Subcutaneous abdominal adipose tissue (tissue), 5 donors: Measurements from ENCODE around the gene CRYBG2.
"Not testable (repeated sequence)": the region's sequence is repeated elsewhere in the genome, so short reads cannot be mapped to it uniquely, and the experiment has no call there.

Experiments used
- H3K27ac ChIP-seq: one replicate; pipeline ENCODE4 v1.7.0; 2013; ENCODE audit warnings: low read depth, mild to moderate bottlenecking, inconsistent platforms, low read length, moderate library complexity
- H3K27me3 ChIP-seq, 5 donors: one replicate each; pipeline ENCODE4 v1.7.0; 2013; ENCODE audit warnings: low read length in 5 of 5, inconsistent platforms in 1 of 5; ENCODE audit not compliant: control insufficient read depth in 5 of 5, insufficient read depth in 4 of 5
- H3K36me3 ChIP-seq, 5 donors: one replicate each; pipeline ENCODE4 v1.7.0; 2013; ENCODE audit warnings: low read length in 5 of 5; ENCODE audit not compliant: control insufficient read depth in 5 of 5, insufficient read depth in 5 of 5
- H3K4me1 ChIP-seq, 5 donors: one replicate each; pipeline ENCODE4 v1.7.0; 2013; ENCODE audit warnings: low read length in 5 of 5, mild to moderate bottlenecking in 3 of 5, moderate library complexity in 1 of 5; ENCODE audit not compliant: control insufficient read depth in 5 of 5, insufficient read depth in 5 of 5
- H3K4me3 ChIP-seq, 5 donors: one replicate each; pipeline ENCODE4 v1.7.0; 2013; ENCODE audit warnings: low read length in 5 of 5, low read depth in 1 of 5
- H3K9ac ChIP-seq, 5 donors: one replicate each; pipeline ENCODE4 v1.7.0; 2013; ENCODE audit warnings: low read length in 5 of 5, mild to moderate bottlenecking in 4 of 5, moderate library complexity in 3 of 5
- H3K9me3 ChIP-seq, 5 donors: one replicate each; pipeline ENCODE4 v1.7.0; 2013; ENCODE audit warnings: low read length in 5 of 5; ENCODE audit not compliant: control insufficient read depth in 5 of 5
- donor health status: healthy.
- donor health status: healthy.
- donor health status: healthy.
- donor health status: healthy.
- donor health status: healthy.

Gene CRYBG2

GRCh38 chr1:26372611-26373010, 18.7 kb upstream of the CRYBG2 start, which contains the start of gene ZNF683:
ZNF683 (minus strand) TSS chr1:26372750; CDS start chr1:26368571, 4,179 bp downstream.
- H3K27ac ChIP-seq, H3K4me3 ChIP-seq, H3K27me3 ChIP-seq, H3K9ac ChIP-seq, H3K4me1 ChIP-seq, H3K36me3 ChIP-seq, H3K9me3 ChIP-seq: not testable (repeated sequence)

- no peaks in the 10 kb centered on the region for H3K4me1 ChIP-seq
- no peak overlapping the region for H3K27ac ChIP-seq
These were observed 18.1 kb upstream of the CRYBG2 start for GRCh38 chr1:26372039-26372438.

DNA sequence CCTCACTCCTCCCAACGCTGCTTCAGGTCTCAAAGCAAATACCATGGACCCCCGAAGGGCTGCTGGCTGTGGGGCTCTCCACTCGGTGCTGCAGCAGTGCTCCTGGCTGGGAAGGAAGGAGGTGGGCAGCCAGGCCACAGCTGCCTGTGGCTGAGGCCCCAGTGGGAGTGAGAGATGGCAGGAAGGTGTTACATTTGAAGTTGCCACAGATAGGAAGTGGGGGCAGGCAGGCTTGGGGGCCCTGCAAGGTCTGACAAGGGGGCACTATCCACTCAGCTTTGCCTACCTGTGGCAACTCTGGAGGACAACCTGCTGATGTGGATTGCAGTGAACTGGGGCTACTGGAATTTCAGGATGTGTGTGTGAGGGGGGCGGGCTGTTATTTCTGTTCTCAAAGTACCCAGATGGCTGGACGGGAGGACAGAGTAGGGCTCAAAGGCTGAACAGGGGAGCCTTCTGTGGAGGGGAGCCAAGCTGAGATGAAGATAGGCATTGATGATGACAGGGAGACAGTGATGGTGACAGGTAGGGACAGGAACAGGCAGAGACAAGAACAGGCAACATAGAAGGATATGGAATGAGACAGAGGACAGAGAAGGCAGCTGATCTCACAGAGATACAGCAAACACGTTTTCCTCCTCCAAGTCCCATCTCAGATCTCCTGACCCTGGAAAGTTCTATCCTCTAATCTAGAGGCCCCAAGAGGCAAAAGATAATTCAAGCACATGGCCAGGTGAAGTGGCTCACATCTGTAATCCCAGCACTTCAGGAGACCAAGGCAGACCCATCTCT, 16.9 kb upstream of the CRYBG2 start:
- no peak overlapping the region for H3K9ac ChIP-seq
- no peaks in the 10 kb centered on the region for H3K36me3 ChIP-seq
- H3K27me3 ChIP-seq, result peaks cover 0 to 12% (median 6%) of the 10 kb centered on the region in 5 donors
- no peak overlapping the region for H3K4me3 ChIP-seq
- H3K9me3 ChIP-seq, result no peaks in the 10 kb centered on the region
- no peak overlapping the region for H3K27ac ChIP-seq
- no peaks in the 10 kb centered on the region for H3K4me1 ChIP-seq

More at GRCh38 chr1:26372039-26372438, 18.1 kb upstream of the CRYBG2 start:
- Histone ChIP-seq H3K36me3 (no peaks in the 10 kb centered on the region), H3K4me3 (no peak overlapping the region), H3K9me3 (no peaks in the 10 kb centered on the region), H3K9ac (no peak overlapping the region), H3K27me3 (peaks cover 0 to 12% (median 6%) of the 10 kb centered on the region in 5 donors)

GRCh38 chr1:26368486-26368885, 14.6 kb upstream of the CRYBG2 start:
- Histone ChIP-seq H3K4me3 (no peak overlapping the region), H3K9me3 (no peaks in the 10 kb centered on the region), H3K27ac (no peak overlapping the region), H3K9ac (no peak overlapping the region), H3K27me3 (peaks cover 4 to 24% (median 11%) of the 10 kb centered on the region in 5 donors), H3K4me1 (no peaks in the 10 kb centered on the region), H3K36me3 (no peaks in the 10 kb centered on the region)

DNA sequence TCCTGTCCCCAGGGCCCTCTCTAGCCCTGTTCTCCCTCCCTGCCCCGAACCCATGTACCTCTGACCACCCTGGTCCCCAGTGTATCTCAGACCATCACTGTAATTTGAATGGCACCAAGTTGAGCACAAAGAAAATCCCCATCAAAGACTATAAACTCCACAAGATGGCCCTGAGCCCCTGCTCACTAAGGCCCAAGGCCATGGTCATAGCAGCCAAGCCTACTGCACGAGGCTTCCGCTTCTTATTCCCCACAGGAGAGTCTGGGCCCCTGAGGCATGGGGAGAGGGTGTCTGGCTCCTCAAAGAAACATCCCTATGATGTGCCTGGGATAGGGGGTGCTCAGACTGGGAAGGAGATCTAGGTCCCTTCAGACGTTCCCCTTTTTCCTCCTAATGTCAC, 14.1 kb upstream of the CRYBG2 start:
- Histone ChIP-seq H3K4me3 (no peak overlapping the region), H3K9ac (no peak overlapping the region), H3K9me3 (no peaks in the 10 kb centered on the region), H3K36me3 (no peaks in the 10 kb centered on the region), H3K27ac (no peak overlapping the region), H3K27me3 (peaks cover 5 to 24% (median 15%) of the 10 kb centered on the region in 5 donors), H3K4me1 (no peaks in the 10 kb centered on the region)

DNA sequence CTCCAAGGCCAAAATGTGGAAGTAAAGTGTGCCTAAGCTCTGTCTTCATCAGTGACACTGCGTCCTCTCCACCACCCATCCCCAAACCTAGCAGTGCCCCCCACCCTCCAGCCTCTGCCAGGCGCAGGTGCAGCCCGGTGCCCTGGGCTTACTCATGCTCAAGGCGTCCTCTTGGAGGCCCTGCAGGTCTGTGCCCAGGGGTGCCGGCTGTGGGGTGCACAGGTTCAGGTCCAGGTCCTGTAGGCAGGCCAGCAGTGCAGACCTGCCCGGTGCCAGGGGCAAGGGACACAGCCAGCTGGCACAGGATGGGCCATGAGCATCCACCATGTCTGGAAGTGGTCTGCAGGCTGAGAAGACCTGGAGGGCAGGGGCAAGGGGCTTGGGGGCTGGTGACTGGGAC, 13.5 kb upstream of the CRYBG2 start:
- Histone ChIP-seq H3K27me3 (peaks cover 8 to 27% (median 20%) of the 10 kb centered on the region in 5 donors), H3K9me3 (no peaks in the 10 kb centered on the region), H3K36me3 (no peaks in the 10 kb centered on the region), H3K4me1 (no peaks in the 10 kb centered on the region), H3K27ac (no peak overlapping the region), H3K4me3 (no peak overlapping the region), H3K9ac (no peak overlapping the region)

DNA sequence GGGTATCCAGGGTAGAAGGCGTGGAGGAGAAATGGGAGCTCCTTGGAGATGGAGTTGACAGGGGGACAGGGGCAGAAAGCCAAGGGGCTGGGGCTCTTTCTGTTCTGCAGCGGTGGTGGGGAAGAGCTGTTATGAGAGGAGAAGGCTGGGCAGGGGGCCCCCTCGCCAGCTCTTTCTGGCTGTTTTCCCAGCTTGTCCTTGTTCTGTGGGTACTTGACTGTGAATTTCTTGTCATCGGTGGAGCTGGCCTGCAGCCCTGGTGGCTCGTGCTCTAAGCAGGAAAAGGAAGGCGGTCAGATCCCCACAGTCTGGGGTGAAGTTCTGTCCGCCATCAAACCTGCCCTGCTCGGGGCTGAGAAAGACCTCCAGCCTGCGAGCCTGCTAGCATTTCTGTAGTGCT, 11.0 kb upstream of the CRYBG2 start:
- Histone ChIP-seq H3K36me3 (no peaks in the 10 kb centered on the region), H3K9me3 (no peaks in the 10 kb centered on the region), H3K4me1 (peaks cover 0 to 11% (median 10%) of the 10 kb centered on the region in 5 donors), H3K4me3 (no peak overlapping the region), H3K27me3 (peaks cover 29 to 46% (median 42%) of the 10 kb centered on the region in 5 donors), H3K27ac (no peak overlapping the region), H3K9ac (no peak overlapping the region)

- H3K36me3 ChIP-seq, result no peaks in the 10 kb centered on the region
- H3K27ac ChIP-seq, result no peak overlapping the region
- peaks cover 0 to 11% (median 11%) of the 10 kb centered on the region in 5 donors for H3K4me1 ChIP-seq
- no peaks in the 10 kb centered on the region for H3K9me3 ChIP-seq
- H3K4me3 ChIP-seq, result no peak overlapping the region
- no peak overlapping the region for H3K9ac ChIP-seq
- peaks cover 32 to 52% (median 48%) of the 10 kb centered on the region in 5 donors for H3K27me3 ChIP-seq
These were observed 9.9 kb upstream of the CRYBG2 start for GRCh38 chr1:26363549-26364448.

DNA sequence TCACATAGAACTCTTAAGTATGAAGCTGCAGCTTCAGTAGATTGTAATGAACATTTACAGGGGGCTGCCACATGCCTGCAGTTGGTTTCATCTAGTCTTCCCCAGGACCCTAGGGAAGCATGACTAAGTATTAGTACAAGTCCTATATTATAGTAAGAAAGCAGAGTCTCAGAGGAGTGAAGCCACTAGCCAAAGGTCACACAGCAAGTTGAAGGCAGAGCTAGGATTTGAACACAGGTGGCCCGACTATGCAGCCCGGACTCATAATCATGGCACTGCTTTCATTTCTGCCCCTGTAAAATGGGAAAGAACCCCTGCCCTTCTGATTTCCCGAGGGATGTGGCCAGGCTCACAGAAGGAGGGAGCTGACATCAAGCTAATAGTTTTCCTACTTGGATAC, 8.4 kb upstream of the CRYBG2 start:
- H3K27me3 ChIP-seq, result peaks cover 33 to 54% (median 49%) of the 10 kb centered on the region in 5 donors
- H3K4me3 ChIP-seq, result no peak overlapping the region
- H3K36me3 ChIP-seq, result no peaks in the 10 kb centered on the region
- no peak overlapping the region for H3K27ac ChIP-seq
- peaks cover 0 to 11% (median 11%) of the 10 kb centered on the region in 5 donors for H3K4me1 ChIP-seq
- no peak overlapping the region for H3K9ac ChIP-seq
- H3K9me3 ChIP-seq, result no peaks in the 10 kb centered on the region
